A673 (cell line): Measurements from ENCODE around the gene ZNF549.
"Not testable (repeated sequence)": the region's sequence is repeated elsewhere in the genome, so short reads cannot be mapped to it uniquely, and the experiment has no call there.

Source experiments
- CTCF ChIP-seq: fragments of 300-800, 200-600 bp; sonication (generic); conservative IDR thresholded peaks from 2 replicates; pipeline ENCODE4 v1.5.1; 2017; ENCODE audit warnings: low read depth, mild to moderate bottlenecking, antibody characterized with exemption, low read length, moderate library complexity, mixed read lengths
- EZH2 ChIP-seq: fragments of 200-600 bp; sonication (generic); IDR thresholded peaks from 2 replicates; pipeline ENCODE4 v1.6.1; 2017; ENCODE audit warnings: borderline replicate concordance, low read depth, mild to moderate bottlenecking, mixed read lengths, antibody characterized with exemption, low read length; ENCODE audit not compliant: poor library complexity, severe bottlenecking

GRCh38 chr19:57487477-57488298 lies 39.5 kb upstream of the ZNF549 start, which contains the start of gene ZNF419:
- TF ChIP-seq CTCF, EZH2: not testable (repeated sequence)
